GM21825 (cell line): Measurements from ENCODE around the gene SAP30L.

ENCODE experiments used
- ATAC-seq: cut with Tn5 transposase; IDR thresholded peaks from one replicate; pipeline ENCODE4 v1.9.1; 2021; ENCODE audit warnings: mild to moderate bottlenecking, moderate library complexity; ENCODE audit not compliant: unreplicated experiment

The SAP30L gene

DNA sequence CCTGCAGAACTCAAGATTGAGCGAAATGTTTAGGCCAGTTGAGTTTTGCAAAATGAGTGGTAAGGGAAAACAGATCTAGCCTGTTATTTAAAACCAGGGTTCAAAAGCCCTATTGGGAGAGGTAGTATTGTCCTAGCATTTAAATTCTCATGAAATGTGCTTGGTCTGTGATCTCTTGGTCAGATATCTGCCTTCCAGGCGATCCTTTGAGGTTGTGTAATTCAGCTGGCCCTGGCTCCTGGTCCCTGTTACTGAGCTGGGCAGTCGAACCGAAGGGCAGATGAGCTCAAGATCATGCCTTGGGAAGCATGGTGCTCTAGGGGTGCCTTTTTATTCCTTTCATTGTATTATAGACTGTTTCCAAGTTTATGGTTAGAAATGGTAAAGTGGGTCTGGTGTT is 14.4 kb downstream of the SAP30L start:
- ATAC-seq = no peak

DNA sequence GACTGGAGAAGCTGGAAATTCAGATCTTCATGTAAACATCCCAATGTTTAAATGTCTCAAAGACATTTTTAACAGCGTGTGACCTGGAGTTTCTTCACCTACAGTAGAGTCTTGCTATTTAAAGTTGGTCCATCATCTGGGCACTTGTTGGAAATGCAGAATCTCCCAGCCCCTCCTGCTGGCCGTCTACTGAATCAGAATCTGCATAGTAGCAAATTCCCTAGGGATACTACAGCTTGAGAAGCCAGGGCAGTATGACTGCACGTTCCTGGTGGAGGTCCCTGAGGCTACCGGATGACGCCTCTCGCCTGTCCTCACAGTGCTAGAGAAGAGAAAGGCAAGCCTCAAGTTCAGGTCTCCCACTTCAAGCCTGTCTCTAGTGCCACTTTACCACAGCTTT is 15.7 kb downstream of the SAP30L start:
- no peak for ATAC-seq

DNA sequence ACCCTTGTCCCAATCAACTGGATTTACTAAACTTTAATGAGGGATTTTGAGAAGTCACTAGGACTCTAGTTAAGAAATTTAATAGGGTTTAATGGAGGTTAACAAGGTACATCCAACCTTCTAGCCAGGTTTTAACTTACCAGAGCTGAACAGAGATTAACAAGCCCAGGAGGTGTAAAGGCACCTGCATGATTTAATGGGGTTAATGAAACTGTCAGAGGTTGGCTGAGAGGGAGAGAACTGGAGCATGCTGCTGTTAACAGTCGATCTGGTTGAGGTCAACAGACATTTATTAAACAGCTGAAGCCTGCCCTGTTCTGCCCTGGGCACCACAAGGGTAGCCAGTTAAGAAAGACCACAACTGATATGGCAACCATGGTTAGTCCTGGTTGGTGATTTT is 18.6 kb downstream of the SAP30L start:
- ATAC-seq = no peak

DNA sequence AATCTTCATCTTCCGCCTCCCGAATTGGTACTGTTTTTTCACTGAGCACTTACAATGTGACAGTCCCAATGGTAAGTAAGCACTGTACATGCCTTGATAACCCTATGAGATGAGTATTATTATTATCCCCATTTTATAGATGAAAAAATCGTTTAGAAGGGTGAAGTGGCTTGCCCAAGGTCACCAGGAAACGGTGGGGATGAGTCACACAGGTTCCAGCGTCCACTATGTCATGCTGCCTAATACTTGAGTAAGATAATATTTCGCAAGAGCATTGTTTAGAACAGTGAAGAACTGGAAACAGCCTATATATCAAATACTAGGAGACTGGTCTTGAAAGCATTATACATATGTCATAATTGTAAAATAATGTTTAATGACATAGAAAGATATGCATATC is 19.4 kb downstream of the SAP30L start:
- no peak for ATAC-seq

DNA sequence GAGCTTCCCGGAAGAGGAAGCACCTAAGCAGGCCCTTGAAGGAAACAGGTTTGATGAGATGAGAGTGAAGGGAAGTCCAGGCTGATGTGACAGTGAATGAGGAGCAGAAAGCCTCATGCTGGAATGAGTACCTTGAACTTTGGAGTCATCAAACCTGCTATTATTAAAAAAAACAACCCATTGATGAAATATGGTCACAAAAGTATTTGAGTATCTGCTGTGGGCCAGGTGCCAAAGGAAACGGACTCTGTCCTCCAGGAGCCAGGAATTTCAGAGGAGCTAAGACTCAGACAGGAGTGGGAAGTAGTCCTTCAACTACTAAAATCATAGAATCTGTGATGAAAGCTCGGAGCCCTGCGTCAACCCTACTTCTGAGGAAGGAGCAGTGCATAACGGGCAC is 20.4 kb downstream of the SAP30L start:
- ATAC-seq = no peak

DNA sequence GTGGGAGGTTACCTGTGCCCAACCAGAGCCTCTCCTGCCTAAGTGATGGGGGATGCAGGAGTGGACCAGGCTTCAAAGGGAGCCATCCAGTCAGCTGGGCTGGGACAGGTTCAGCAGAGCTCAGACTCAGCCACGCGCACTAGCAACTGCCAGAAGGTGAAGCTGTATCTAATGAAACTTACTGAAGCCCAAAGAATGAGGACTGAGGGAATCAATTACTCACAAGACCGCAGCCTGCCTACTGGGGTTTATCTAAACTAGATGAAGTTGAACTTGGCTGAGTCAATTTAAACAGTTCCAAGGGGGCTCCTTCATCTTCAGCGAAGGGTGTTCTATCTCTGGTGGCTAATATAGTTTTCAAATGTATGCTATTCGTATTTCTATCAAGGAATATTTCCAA is 20.9 kb downstream of the SAP30L start:
- no peak for ATAC-seq

DNA sequence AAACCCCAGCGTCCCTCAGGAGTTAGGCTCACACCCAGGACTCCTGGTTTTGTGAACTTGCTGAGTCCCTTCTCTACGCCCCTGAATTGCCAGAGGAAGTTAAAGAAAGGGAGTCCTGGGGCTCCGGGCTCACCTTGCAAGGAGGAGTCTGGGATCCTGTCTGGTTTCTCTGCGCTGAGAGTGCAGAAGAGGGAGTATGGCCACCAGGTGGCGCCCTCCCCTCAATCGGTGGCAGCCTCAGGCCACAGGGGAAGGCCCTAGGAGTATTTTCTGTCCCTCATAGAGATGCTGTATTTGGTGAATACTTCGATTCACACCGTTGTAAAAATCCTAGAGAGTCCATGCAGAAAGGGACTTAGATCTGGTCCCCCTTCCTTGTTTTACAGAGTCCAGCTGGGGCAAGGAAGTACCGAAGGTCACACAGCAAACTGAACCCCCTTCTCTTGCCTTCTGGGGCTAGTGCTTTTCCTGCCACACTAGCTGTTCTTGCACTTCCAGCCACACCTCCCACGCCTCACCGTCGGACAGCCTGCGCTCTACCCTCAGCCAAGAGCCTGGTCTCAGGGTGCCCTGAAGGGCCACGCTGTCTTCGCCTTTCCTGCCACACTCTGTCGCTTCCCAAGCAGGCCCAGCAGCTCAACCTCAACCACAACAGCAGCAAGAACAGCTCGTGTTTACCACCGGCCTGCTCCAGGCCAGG is 22.0 kb downstream of the SAP30L start:
- peak; percentile 87 for ATAC-seq

DNA sequence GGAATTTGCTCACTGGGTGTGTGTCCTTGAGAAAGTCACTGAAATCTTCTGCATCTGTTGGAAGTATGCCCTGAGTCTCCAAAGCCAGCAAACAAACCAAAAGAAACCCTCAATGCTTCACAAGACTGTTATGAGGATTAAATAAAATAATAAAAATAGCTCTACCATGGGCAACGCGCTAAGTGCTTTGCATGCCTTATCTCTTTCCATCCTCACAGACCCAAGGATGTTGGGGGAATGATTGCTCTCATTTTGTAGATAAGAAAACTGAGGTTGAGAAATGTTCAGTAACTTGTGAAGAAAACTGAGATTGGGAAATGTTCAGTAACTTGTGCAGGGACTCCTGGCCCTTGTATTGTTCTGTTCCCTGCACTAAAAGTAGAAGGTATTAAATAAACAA is 24.3 kb downstream of the SAP30L start:
- no peak for ATAC-seq

DNA sequence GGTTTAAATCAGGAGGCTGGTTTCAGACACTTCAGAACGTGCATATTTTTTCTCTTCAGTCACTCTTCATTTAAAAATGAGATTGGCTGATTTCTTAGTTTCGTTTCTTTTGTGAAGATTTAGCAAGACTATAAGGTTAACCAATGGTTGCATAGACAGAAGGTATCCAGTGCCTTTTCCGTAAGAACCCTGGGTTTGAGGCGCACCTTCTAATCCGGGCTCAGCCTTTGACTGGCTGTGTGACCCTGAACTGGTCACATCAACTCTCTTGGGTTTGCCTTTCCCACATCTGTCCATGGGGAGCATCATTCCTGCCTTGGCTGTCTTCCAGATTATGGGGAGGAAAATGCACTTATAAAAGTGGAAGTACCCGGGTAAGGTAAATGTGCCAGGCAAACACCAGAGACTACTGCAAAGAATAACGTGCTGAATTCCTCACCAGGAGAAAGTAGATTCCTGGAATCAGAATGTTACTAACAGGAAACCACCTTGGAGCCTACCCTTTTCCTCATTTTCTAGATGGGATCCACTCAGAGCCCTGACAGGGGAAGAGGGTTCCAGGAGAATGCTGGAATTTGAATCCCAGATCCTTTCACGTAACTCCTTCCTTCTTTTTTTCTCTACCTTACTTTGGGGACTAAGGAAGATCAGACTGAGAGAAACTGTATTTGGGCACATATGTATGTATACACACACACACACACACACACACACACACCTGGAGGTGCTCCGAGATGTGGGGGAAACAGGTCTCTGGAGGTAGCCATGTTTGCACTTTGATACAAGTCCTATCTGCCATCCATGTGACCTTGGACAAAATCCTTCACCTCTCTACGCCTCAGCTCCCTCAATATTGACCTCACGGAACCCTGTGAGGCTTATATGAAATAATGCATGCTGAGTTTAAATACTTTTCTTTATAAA is 25.4 kb downstream of the SAP30L start:
- ATAC-seq = no peak

DNA sequence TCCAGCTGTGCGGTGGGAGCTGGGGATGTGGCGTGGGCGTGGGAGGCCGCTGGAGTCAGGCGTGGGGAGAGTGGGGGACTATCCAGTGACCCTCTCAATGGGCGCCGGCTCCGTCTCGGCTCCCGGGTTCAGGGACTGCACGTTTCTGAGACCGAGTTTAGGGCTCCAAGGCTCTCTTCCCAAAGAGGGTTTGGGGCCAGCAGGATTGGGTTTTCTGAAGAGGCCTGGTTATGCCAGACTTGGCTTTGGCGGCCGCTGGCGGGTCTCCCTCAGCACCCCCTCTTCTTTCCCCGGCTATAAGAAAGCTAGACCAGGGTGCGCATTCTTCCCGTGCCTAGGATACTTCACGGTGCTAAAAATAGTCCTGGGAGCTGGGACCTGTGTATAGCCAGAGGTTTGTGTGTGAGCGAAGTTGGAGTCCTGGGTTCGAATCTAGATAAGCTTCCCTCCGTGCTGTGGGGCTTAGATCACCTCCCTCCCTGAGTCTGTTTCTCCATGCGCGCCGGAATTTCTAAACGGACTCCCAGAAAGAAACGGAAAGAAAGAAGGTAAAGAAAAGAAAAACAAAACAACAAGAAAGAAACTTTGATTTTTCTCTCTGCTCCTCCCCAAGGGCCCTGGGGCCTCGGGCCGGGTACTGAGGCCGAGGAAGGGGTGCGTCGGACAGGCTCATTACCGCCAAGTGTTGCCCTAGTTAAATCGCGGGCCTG is 27.2 kb downstream of the SAP30L start:
- no peak for ATAC-seq

DNA sequence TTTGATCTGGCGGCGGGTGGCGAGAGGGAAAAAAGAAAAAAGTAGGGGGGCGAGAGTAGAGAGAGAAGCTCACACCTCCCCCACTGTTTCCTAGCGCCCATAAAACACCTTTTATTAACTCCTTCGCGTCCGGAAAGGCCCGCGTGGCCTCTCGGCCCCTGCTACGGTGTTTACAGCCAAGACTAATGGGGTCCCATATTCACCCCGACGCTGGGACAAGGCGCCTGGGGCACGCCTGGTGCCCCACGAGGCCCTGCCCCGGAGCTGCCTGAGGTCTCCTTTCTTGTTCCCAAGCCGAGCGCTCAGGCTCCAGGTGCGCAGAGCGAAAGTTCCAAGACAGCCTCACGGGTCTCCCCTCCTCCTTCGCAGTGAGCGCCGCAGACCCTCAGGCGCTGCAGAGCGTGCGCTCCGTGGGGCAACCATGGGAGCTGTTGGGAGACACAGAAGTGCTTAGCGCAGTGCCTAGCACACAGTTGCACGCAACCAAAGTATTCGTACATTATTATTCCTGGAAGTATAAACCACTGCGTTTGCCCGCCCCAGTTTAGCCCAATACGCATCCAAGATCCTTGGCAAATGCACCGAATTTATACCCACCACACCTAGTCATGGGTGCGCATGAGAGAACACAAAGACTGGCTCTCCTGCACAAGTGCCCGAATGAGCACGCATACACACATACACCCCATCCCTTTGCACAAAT is 27.9 kb downstream of the SAP30L start:
- ATAC-seq = no peak

DNA sequence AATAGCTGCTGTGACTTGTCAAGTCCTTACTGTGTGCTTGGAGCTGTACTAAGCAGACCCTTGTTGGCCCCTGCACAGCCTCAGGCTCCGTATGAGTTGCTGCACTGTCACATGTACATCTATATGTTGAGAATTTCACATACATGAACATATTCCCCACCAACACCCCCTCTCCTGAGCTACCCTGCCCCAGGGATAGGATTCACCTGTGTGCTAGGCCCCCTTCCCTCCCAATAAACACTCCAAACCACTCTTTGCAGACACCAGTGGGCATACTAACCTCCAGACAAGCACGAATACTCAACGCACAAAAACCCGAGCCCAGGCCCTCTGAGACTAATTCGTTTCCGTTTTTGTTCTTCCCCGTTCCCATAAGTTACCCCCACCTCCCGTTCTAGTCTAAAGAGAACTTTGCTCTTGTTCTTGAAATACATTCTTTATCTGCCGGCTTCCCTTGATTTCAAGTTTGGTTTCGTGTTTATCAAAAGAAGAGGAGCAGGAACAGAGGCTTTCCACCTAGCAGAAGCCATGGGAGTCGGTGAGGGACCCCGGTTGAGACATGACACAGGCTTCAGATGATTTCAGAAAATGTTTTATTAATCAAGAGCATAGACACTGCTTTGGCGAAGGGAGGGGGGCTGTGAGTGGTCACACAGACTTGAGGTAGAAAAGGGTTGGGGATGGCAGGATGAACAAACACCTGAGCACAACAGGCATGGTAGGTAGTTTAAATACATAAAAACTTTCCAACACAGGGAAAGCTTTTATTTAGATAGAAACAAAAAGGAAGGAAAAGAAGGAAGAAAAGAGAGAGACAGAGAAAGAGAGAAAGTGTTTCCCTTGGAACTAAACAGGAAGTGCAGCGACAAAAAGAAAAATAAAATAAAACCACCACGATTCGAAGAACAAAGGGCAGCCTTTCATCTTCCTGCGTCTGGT is 28.9 kb downstream of the SAP30L start:
- no peak for ATAC-seq

DNA sequence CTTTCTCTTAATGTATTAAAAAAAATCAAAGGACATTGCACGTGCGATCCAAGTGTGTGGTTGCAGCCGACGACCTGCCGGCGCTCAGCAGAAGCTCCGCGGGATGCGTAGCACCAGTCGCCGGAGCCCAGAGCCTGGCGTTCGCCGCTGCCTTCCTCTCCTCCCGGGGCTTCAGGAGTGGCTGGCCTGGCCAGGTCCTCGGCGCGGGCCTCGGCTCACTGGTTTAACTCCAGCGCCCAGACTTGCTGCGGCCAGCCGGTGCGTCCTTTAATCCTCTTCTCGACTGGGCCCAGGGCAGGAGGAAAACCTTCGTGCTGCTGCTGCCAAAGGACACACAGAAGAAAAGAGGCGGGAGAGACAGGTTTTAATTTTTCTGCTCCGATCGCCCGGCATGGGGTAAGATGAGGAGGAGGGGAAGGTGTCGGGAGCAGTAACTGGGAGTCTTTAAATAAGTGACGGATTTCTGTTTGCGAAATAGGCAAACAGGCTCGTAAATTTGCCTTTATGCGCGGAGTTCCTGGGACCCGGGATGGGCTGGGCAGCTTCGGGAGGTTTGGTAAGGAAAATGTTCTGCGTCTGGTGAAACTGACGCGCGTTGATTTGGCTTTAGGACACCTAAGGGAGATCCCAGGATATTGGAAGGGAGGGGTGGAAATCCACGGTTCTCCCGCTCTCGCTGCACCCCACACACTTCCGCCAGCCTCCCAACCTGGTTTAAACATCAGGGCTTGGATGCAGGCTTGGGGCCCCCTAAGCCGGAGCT is 30.0 kb downstream of the SAP30L start:
- no peak for ATAC-seq

DNA sequence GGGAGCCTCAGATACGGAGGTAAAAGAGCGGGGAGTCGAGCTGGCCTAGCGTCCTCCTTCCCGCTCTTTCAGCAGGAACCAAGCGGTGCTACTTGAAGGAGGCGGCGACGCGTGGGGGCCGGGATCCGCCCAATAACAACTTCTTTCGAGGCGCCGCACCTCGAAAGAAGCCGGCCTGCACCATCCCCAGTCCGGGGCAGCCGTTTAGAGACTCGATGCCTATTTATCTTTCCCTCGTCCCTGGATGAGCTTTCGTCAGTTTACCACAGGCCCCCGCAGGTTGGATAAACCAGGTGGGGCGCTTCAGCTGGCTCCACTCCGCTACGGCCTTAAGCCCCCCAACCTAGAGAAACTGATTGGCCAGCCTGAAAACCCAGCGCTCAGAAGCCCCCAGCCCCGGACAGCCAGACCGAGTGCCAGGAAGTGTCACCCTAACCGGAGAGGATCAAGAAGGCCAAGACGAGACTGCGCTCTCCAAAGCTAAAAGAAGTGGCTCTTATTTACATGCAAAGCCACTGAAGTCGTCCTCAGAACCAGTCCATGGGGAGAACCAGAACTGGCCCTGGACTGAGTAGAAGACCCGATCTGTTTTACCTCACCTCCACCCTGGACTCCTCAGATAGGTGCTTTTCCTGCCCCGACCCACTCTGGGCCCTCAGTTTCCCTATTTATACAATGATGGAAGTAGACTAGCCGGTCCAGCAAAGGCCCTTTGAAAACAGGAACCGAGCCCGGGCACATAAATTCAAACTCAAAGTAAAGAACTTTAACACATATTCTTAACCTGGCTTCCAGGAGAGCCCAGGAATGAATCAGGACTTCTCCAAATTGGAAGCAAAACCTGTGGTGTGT is 30.8 kb downstream of the SAP30L start:
- ATAC-seq = no peak

DNA sequence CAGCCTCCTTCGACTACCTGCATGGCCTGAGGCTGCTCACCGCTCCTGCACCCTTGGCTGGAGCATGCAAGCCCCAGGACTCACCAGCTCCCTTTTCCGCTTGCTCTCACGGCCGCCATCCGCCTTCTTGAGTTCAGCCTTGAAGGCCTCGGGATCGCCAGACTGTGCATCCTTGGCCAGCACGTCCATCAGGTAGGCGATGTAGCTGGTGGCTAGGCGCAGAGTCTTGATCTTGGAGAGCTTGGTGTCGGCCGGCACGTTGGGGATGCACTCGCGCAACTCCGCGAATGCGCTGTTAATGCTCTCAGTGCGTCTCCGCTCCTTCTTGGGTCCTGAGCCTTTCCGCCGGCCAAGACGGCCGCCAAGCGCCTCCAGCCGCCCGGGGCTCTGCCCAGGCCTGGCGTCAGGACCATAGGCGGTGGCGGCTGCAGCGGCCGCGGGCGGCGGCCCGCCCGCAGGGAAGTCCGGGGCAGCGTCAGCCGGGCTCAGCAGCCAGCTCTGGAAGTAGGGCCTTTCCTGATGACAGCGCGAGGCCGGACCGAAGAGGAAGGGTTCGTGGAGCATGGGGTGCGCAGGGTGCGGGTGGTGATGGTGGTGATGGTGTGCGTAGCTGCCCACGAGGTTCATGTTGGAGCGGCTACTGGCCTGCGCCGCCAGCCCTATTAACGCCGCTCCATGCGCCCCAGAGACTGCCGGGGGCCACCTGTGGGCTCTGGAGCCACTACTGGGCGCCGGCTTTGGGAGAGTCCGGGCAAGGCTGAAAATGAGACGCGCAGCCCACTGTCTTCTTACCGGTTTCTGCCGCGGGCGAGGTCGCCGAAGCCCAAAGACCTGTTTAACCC is 31.8 kb downstream of the SAP30L start:
- no peak for ATAC-seq

DNA sequence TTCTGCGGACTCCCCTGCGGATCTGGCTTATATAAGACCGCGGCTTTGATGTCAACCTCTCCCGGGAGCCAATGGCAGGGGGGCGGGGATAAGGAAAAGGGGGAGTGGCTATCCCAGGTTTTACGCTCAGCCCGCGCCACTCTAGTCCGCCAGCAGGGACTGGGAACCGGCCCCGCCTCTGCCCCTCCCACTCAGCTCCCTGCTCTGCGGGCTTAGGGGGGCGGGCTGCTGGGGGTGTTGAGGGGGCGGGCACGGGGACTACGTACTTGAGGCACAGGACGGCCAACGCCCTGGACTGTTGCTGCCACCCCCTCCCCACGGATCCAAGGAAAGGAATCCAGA is 32.4 kb downstream of the SAP30L start, which contains the start of gene HAND1:
TSS of gene HAND1 (minus strand) at position 4 of the 342 bp plus-strand sequence. CDS start 219 bp downstream, outside the sequence.
- ATAC-seq = no peak

DNA sequence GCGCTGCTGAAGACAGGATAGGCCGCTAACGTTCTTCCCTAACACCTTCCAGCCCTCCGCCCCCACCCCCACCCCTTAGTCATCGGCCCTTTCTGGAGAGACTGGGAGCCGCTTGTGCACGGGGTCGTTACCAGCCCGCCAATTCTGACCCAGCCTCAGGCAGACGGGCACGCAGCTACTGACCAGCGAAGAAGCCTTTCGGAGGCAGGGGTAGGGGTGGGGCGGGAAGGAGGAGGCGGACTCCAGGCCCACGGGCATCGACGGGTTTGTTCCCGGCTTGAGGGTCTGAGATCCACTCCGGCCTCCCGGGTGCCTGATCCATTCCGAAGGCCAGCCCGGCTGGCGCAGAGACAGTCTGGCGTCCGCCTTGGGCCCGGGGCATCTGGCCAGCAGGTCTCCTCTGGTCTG is 33.0 kb downstream of the SAP30L start:
- no peak for ATAC-seq
